GM19240 (cell line): ENCODE measurements around the gene LDLRAD4.

Experiments used
- DNase-seq: peaks from one replicate; pipeline ENCODE4 v3.0.0; 2011; ENCODE audit warnings: low spot score; ENCODE audit not compliant: insufficient read length

LDLRAD4 gene

GRCh38 chr18:13568443-13569392 lies 350.2 kb downstream of the LDLRAD4 start:
- no peak for DNase-seq

GRCh38 chr18:13570216-13570615 lies 351.7 kb downstream of the LDLRAD4 start:
- DNase-seq: no peak

GRCh38 chr18:13570856-13571495 lies 352.4 kb downstream of the LDLRAD4 start:
- no peak for DNase-seq

- DNase-seq: no peak
Observed at GRCh38 chr18:13572148-13572547, 353.6 kb downstream of the LDLRAD4 start.

GRCh38 chr18:13572721-13573120 lies 354.2 kb downstream of the LDLRAD4 start:
- DNase-seq: no peak

GRCh38 chr18:13573750-13574149 lies 355.2 kb downstream of the LDLRAD4 start:
- no peak for DNase-seq

- no peak for DNase-seq
Observed at GRCh38 chr18:13574355-13574754, 355.8 kb downstream of the LDLRAD4 start.

GRCh38 chr18:13574761-13575160 lies 356.2 kb downstream of the LDLRAD4 start:
- DNase-seq: no peak

GRCh38 chr18:13576598-13576997 lies 358.0 kb downstream of the LDLRAD4 start:
- DNase-seq: no peak

- DNase-seq: no peak
Observed at GRCh38 chr18:13577091-13577697, 358.6 kb downstream of the LDLRAD4 start.

GRCh38 chr18:13577781-13578180 lies 359.2 kb downstream of the LDLRAD4 start:
- no peak for DNase-seq

- no peak for DNase-seq
Observed at GRCh38 chr18:13578400-13578799, 359.8 kb downstream of the LDLRAD4 start.

- no peak for DNase-seq
Observed at GRCh38 chr18:13579874-13580273, 361.3 kb downstream of the LDLRAD4 start.

- no peak for DNase-seq
Observed at GRCh38 chr18:13580351-13580750, 361.8 kb downstream of the LDLRAD4 start.

- no peak for DNase-seq
Observed at GRCh38 chr18:13580991-13581390, 362.4 kb downstream of the LDLRAD4 start.

GRCh38 chr18:13581496-13582177 lies 363.1 kb downstream of the LDLRAD4 start:
- DNase-seq: no peak

GRCh38 chr18:13582178-13582670 lies 363.7 kb downstream of the LDLRAD4 start:
- DNase-seq: no peak

- DNase-seq: no peak
Observed at GRCh38 chr18:13583576-13584550, 365.3 kb downstream of the LDLRAD4 start.

GRCh38 chr18:13584825-13585224 lies 366.3 kb downstream of the LDLRAD4 start:
- DNase-seq: no peak
